GM21723 (cell line): Measurements from ENCODE around the gene SOCS6.
A peak's percentile ranks its signal among the peaks of the same experiment; 100 is the strongest.

Source experiments
- ATAC-seq: cut with Tn5 transposase; IDR thresholded peaks from one replicate; pipeline ENCODE4 v1.9.1; 2021; ENCODE audit warnings: mild to moderate bottlenecking, moderate library complexity; ENCODE audit not compliant: unreplicated experiment

Gene SOCS6

GRCh38 chr18:70288171-70288850 lies 534 bp upstream of the SOCS6 start:
- ATAC-seq: peak; percentile 38

GRCh38 chr18:70289351-70290312 lies 787 bp downstream of the SOCS6 start:
- ATAC-seq: peak; percentile 59

- ATAC-seq: no peak
These were observed 1.8 kb downstream of the SOCS6 start for GRCh38 chr18:70290482-70291294.

GRCh38 chr18:70291295-70291574 lies 2.4 kb downstream of the SOCS6 start:
- no peak for ATAC-seq

- no peak for ATAC-seq
These were observed 3.8 kb downstream of the SOCS6 start for GRCh38 chr18:70292628-70293027.

GRCh38 chr18:70293166-70293565 lies 4.3 kb downstream of the SOCS6 start:
- ATAC-seq: no peak

GRCh38 chr18:70294471-70295191 lies 5.8 kb downstream of the SOCS6 start:
- no peak for ATAC-seq

- no peak for ATAC-seq
These were observed 6.6 kb downstream of the SOCS6 start for GRCh38 chr18:70295192-70296188.

GRCh38 chr18:70296289-70296688 lies 7.4 kb downstream of the SOCS6 start:
- no peak for ATAC-seq

- ATAC-seq: no peak
These were observed 7.9 kb downstream of the SOCS6 start for GRCh38 chr18:70296781-70297180.

GRCh38 chr18:70299393-70299792 lies 10.5 kb downstream of the SOCS6 start:
- ATAC-seq: no peak

- no peak for ATAC-seq
These were observed 12.8 kb downstream of the SOCS6 start for GRCh38 chr18:70301667-70302066.

- no peak for ATAC-seq
These were observed 19.9 kb downstream of the SOCS6 start for GRCh38 chr18:70308555-70309294.

- no peak for ATAC-seq
These were observed 21.9 kb downstream of the SOCS6 start for GRCh38 chr18:70310560-70311320.

- ATAC-seq: no peak
These were observed 22.9 kb downstream of the SOCS6 start for GRCh38 chr18:70311726-70312125.

- no peak for ATAC-seq
These were observed 24.8 kb downstream of the SOCS6 start for GRCh38 chr18:70313640-70314039.

GRCh38 chr18:70314151-70314782 lies 25.4 kb downstream of the SOCS6 start:
- ATAC-seq: no peak

- no peak for ATAC-seq
These were observed 30.3 kb downstream of the SOCS6 start for GRCh38 chr18:70319187-70319586.
